CD4-positive, CD25-positive, alpha-beta regulatory T cell (primary cell): ENCODE data around the gene PDK1. TPM values are rescaled to one million over a fixed set of nuclear protein-coding genes. Genes with fewer than 3 reads are reported as not detected.
"Not testable (repeated sequence)": the region's sequence is repeated elsewhere in the genome, so short reads cannot be mapped to it uniquely, and the experiment has no call there.

Experiments used
- ATAC-seq, 2 donors: fragments of 150-1000 bp; cut with Tn5 transposase; one replicate each; pipeline ENCODE4 v1.10.0; 2021; ENCODE audit warnings: low read depth in 2 of 2, moderate number of reproducible peaks in 2 of 2, moderate library complexity in 1 of 2
- DNase-seq, 3 donors: peaks; one replicate each; pipeline versions ENCODE4 v3.0.0 to v3.0.0-alpha.2; 2012 to 2022; ENCODE audit warnings: mixed read lengths in 1 of 3
- H3K27ac ChIP-seq: one replicate; pipeline ENCODE4 v1.7.0; 2013; ENCODE audit warnings: mild to moderate bottlenecking, low read length; ENCODE audit not compliant: insufficient read depth, poor library complexity, severe bottlenecking
- H3K27me3 ChIP-seq: one replicate; pipeline ENCODE4 v1.7.0; 2013; ENCODE audit warnings: low read length; ENCODE audit not compliant: control insufficient read depth, insufficient read depth
- H3K36me3 ChIP-seq: one replicate; pipeline ENCODE4 v1.7.0; 2013; ENCODE audit warnings: mild to moderate bottlenecking, low read length, moderate library complexity; ENCODE audit not compliant: control insufficient read depth, insufficient read depth
- H3K4me1 ChIP-seq: 2 replicates; pipeline ENCODE4 v1.7.0; 2013; ENCODE audit warnings: mild to moderate bottlenecking, low read length; ENCODE audit not compliant: insufficient read depth, control insufficient read depth, poor library complexity, severe bottlenecking
- H3K4me3 ChIP-seq: one replicate; pipeline ENCODE4 v1.7.0; 2013; ENCODE audit warnings: low read depth, mild to moderate bottlenecking, low read length, moderate library complexity
- H3K9me3 ChIP-seq, 2 experiments: 1 replicate in 1 of 2; 2 replicates in 1 of 2; pipeline ENCODE4 v1.7.0; 2013; ENCODE audit warnings: low read length in 2 of 2, mild to moderate bottlenecking in 1 of 2, moderate library complexity in 1 of 2; ENCODE audit not compliant: control insufficient read depth in 2 of 2
- H3K27ac Mint-ChIP-seq, 3 donors: one replicate each; pipeline ENCODE4 v1.8.0; 2020 to 2022; ENCODE audit warnings: mild to moderate bottlenecking in 3 of 3, mixed read lengths in 3 of 3, moderate library complexity in 2 of 3
- H3K27me3 Mint-ChIP-seq: one replicate; pipeline ENCODE4 v1.8.0; 2022; ENCODE audit warnings: mild to moderate bottlenecking, mixed read lengths
- H3K36me3 Mint-ChIP-seq: one replicate; pipeline ENCODE4 v1.8.0; 2020; ENCODE audit warnings: mixed read lengths
- H3K4me1 Mint-ChIP-seq, 4 donors: one replicate each; pipeline ENCODE4 v1.8.0; 2020 to 2022; ENCODE audit warnings: mixed read lengths in 4 of 4, mild to moderate bottlenecking in 1 of 4
- H3K4me3 Mint-ChIP-seq, 4 donors: one replicate each; pipeline ENCODE4 v1.8.0; 2020 to 2022; ENCODE audit warnings: mild to moderate bottlenecking in 4 of 4, mixed read lengths in 4 of 4, moderate library complexity in 3 of 4
- H3K9me3 Mint-ChIP-seq, 7 donors: one replicate each; pipeline ENCODE4 v1.8.0; 2020 to 2022; ENCODE audit warnings: mixed read lengths in 7 of 7, mild to moderate bottlenecking in 3 of 7, moderate library complexity in 2 of 7
- polyA plus RNA-seq, 4 donors: library from polyadenylated mRNA; unstranded; fragments of 300-500 nt; fragmentation: Illumina TruSeq; gene quantifications; one replicate each; pipeline ENCODE4 v1.2.3, GENCODE V29; 2021
- total RNA-seq: library from RNA; stranded (reverse); gene quantifications from one replicate; pipeline ENCODE4 v1.2.3, GENCODE V29; 2022

Gene PDK1
- total and polyA plus RNA-seq, 5 donors from 2014 or later, result 41.0 to 58.5 (median 53.0) TPM

- H3K27me3 ChIP-seq, result no peaks in the 10 kb centered on the region
- no peak overlapping the region for H3K4me3 Mint-ChIP-seq
- H3K36me3 Mint-ChIP-seq, result peaks cover 17% of the 10 kb centered on the region
Measured at GRCh38 chr2:172539767-172540166, 16.1 kb upstream of the PDK1 start.

GRCh38 chr2:172540421-172540820 lies 15.5 kb upstream of the PDK1 start:
- no peak overlapping the region for H3K4me3 Mint-ChIP-seq
- Histone ChIP-seq H3K36me3 (no peaks in the 10 kb centered on the region), H3K27ac (no peak overlapping the region), H3K9me3 (peaks cover 0 to 11% of the 10 kb centered on the region in 2 experiments), H3K4me3 (no peak overlapping the region), H3K27me3 (no peaks in the 10 kb centered on the region), H3K4me1 (no peaks in the 10 kb centered on the region)
- DNase-seq (no peak), ATAC-seq (no peak)
- H3K36me3 Mint-ChIP-seq, result peaks cover 13% of the 10 kb centered on the region
- peaks cover 4 to 12% (median 5%) of the 10 kb centered on the region in 4 donors for H3K4me1 Mint-ChIP-seq
- peaks cover 0 to 13% (median 7%) of the 10 kb centered on the region in 7 donors for H3K9me3 Mint-ChIP-seq
- no peaks in the 10 kb centered on the region for H3K27me3 Mint-ChIP-seq
- H3K27ac Mint-ChIP-seq, result no peak overlapping the region

More at GRCh38 chr2:172539767-172540166, 16.1 kb upstream of the PDK1 start:
- peaks cover 0 to 18% (median 7%) of the 10 kb centered on the region in 7 donors for H3K9me3 Mint-ChIP-seq
- Histone ChIP-seq H3K27ac (no peak overlapping the region), H3K4me1 (no peaks in the 10 kb centered on the region), H3K9me3 (peaks cover under 1 to 17% of the 10 kb centered on the region in 2 experiments), H3K36me3 (peaks cover 3% of the 10 kb centered on the region), H3K4me3 (no peak overlapping the region)
- no peak overlapping the region for H3K27ac Mint-ChIP-seq
- no peak for ATAC-seq
- peaks cover 3 to 10% (median 4%) of the 10 kb centered on the region in 4 donors for H3K4me1 Mint-ChIP-seq
- no peak for DNase-seq
- no peaks in the 10 kb centered on the region for H3K27me3 Mint-ChIP-seq

DNA sequence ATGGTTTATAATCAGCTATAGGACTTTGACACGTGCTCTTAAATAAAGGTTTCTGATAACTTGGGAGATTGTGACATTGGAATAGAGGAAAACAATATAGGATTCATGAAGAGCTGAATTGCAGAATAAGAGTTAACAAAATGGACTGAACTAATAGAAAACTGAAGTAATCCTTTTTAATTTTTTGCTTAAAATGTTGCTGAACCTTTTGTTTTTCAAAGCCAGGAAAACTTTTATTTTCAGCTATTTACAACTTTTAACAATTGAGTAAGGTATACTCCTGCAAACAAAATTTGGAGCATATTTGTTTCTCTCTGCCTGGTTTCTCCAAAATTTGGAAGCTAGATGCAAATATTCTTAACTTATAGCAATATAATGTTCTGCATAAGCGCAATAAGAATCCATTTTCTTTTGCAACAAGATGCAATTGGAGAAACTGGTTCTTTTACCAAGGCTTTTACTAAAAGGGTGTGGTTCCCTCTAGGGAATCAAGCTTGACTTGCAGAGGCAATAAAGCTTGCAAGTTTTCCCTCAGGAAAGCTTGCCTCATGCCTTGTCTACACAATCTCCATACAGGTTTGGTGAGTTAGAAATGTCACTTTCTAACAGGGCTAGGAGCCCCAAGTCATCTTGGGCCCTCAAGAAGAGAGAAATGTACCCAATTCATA lies 10.3 kb upstream of the PDK1 start:
- no peaks in the 10 kb centered on the region for H3K27me3 Mint-ChIP-seq
- H3K36me3 Mint-ChIP-seq, result peaks cover 22% of the 10 kb centered on the region
- Histone ChIP-seq H3K4me1 (peaks cover 15% of the 10 kb centered on the region), H3K27ac (no peak overlapping the region), H3K4me3 (no peak overlapping the region), H3K36me3 (no peaks in the 10 kb centered on the region), H3K9me3 (peaks cover 0 to 2% of the 10 kb centered on the region in 2 experiments), H3K27me3 (no peaks in the 10 kb centered on the region)
- H3K4me1 Mint-ChIP-seq, result peaks cover 16 to 39% (median 22%) of the 10 kb centered on the region in 4 donors
- H3K27ac Mint-ChIP-seq, result no peak overlapping the region
- H3K9me3 Mint-ChIP-seq, result peaks cover 0 to 7% (median 5%) of the 10 kb centered on the region in 7 donors
- ATAC-seq, result no peak
- no peak for DNase-seq
- peak overlapping the region in 1 of 4 donors; percentile 45 for H3K4me3 Mint-ChIP-seq

DNA sequence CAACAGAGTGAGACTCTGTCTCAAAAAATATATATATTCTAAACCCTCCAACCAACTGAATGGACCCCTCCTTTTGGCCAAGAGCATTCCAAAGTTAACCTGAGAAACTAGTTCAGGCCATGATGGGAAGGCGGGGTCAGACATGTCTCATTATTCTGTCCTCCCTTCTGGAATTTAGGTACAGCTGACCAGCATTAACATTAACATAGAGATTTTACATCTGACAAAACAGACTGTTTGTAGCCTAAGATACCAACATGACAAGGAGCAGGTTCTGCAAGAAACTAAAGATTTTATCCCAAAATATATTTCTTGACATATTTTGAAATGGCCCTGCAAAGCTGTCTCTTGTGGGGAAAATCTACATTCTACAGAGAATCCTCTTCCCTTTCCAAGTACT lies 6.8 kb upstream of the PDK1 start:
- Histone ChIP-seq H3K9me3 (peaks cover 0 to 2% of the 10 kb centered on the region in 2 experiments), H3K4me1 (peaks cover 18% of the 10 kb centered on the region), H3K4me3 (no peak overlapping the region), H3K27ac (no peak overlapping the region), H3K36me3 (peaks cover 5% of the 10 kb centered on the region), H3K27me3 (no peaks in the 10 kb centered on the region)
- Mint-ChIP-seq H3K27me3 (no peaks in the 10 kb centered on the region), H3K36me3 (peaks cover 23% of the 10 kb centered on the region), H3K9me3 (peaks cover 0 to 9% (median 0%) of the 10 kb centered on the region in 7 donors), H3K4me3 (peak overlapping the region in 1 of 4 donors; percentile 65), H3K27ac (no peak overlapping the region), H3K4me1 (peaks cover 24 to 63% (median 41%) of the 10 kb centered on the region in 4 donors)
- no peak for ATAC-seq
- no peak for DNase-seq

- Mint-ChIP-seq H3K4me3 (peak overlapping the region in 3 of 4 donors; percentile 40 to 57 (median 48)), H3K36me3 (peaks cover 21% of the 10 kb centered on the region), H3K4me1 (peaks cover 27 to 70% (median 44%) of the 10 kb centered on the region in 4 donors)
- H3K9me3 ChIP-seq, H3K27me3 Mint-ChIP-seq, H3K27ac ChIP-seq, H3K9me3 Mint-ChIP-seq, H3K36me3 ChIP-seq, H3K27me3 ChIP-seq, ATAC-seq, H3K27ac Mint-ChIP-seq, H3K4me3 ChIP-seq: not testable (repeated sequence)
- peaks cover 25% of the 10 kb centered on the region for H3K4me1 ChIP-seq
- DNase-seq, result peak in 2 of 3 donors; percentile 40 to 54
Measured at GRCh38 chr2:172549802-172550201, 6.1 kb upstream of the PDK1 start.

- Mint-ChIP-seq H3K36me3 (peaks cover 22% of the 10 kb centered on the region), H3K27ac (peak overlapping the region in 1 of 3 donors; percentile 78), H3K4me1 (peaks cover 33 to 73% (median 49%) of the 10 kb centered on the region in 4 donors), H3K9me3 (peaks cover 0 to 7% (median 0%) of the 10 kb centered on the region in 7 donors), H3K27me3 (no peaks in the 10 kb centered on the region), H3K4me3 (peak overlapping the region; percentile 33 to 69 (median 59))
- Histone ChIP-seq H3K27ac (no peak overlapping the region), H3K4me1 (peaks cover 31% of the 10 kb centered on the region), H3K36me3 (peaks cover 5% of the 10 kb centered on the region), H3K9me3 (peaks cover 0 to 2% of the 10 kb centered on the region in 2 experiments), H3K4me3 (no peak overlapping the region), H3K27me3 (no peaks in the 10 kb centered on the region)
- DNase-seq, result no peak
- ATAC-seq, result no peak
Measured at GRCh38 chr2:172550419-172550818, 5.5 kb upstream of the PDK1 start.

DNA sequence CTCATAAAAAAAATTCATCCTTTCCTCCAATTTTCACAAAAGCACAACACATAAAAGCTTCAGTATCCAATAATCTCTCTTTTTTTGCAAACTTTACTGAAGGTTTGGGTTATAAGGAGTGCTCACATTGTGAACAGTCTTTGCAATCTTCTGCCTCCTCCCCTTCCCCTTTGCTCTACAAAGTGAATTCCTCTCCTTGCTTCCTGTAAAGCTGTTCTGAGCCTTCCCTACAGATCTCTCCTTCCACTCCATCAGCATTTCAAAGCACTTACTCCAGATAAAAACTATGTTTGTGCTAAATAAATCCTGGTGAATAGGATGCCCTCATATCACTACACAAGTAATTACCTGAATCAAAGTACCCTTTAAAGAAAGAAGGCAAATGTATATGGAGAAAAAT lies 4.6 kb upstream of the PDK1 start:
- Mint-ChIP-seq H3K4me1 (peaks cover 33 to 72% (median 50%) of the 10 kb centered on the region in 4 donors), H3K4me3 (peak overlapping the region in 2 of 4 donors; percentile 23 to 33), H3K9me3 (peaks cover 0 to 7% (median 0%) of the 10 kb centered on the region in 7 donors), H3K27me3 (no peaks in the 10 kb centered on the region), H3K36me3 (peaks cover 22% of the 10 kb centered on the region), H3K27ac (no peak overlapping the region)
- DNase-seq (no peak), ATAC-seq (no peak)
- peaks cover 0 to 2% of the 10 kb centered on the region in 2 experiments for H3K9me3 ChIP-seq
- H3K4me1 ChIP-seq, result peaks cover 32% of the 10 kb centered on the region
- H3K27ac ChIP-seq, result no peak overlapping the region
- H3K27me3 ChIP-seq, result no peaks in the 10 kb centered on the region
- peaks cover 5% of the 10 kb centered on the region for H3K36me3 ChIP-seq
- H3K4me3 ChIP-seq, result no peak overlapping the region
